ENCODE results near the gene INPP5A. TPM values are rescaled to one million over a fixed set of nuclear protein-coding genes. Genes with fewer than 3 reads are reported as not detected.

INPP5A gene
- total and polyA plus RNA-seq, 9 of the 15 experiments (the other 6 are each of a cell fraction or from before 2014, with no cell fraction given): 0.66 to 11.6 (median 7.7) TPM

DNA sequence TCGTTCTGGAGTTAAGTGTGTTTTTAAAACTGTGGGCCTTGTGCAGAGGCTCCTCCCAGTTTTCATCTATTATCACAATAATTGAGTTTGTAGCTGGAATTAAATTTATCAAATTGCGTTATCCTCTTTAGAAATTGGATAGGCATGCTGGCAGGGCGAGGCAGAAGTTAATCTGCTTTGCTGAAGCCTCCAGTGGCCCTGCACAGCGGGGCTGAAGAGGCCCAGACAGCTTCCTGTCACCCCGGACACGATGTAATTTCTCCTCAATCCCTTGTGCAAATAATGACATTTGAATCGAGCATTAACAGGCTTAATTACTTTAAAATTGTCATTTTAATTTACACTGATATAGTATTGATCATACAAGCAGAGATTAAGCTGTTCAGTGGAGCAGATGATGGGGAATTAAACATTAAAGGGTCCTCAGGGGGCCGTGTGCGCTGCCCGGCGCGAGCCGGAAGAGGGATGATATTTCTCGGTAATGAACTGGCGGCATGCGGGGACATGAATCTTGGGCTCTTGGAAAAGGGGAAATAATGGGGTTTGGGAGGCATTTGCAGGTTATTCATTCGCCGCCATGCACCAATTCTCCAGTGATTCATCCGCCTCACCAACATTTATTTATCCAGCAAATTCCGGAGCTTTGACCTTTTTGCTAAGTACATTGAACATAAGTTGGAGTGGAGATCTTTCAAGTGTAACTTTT is 129.9 kb downstream of the INPP5A start (continued):
- TF ChIP-seq PBX2 (CRISPR knock-in tag; IDR thresholded peaks at IDR 0.05; ENCODE audit: low read depth) (no peak), PBX2 (tag; conservative IDR thresholded peaks at IDR 0.05; ENCODE audit: low read depth) (no peak), POLR2A (conservative IDR thresholded peaks at IDR 0.05) (no peak), CBX8 (IDR thresholded peaks at IDR 0.05; ENCODE audit: borderline replicate concordance, extremely low read depth, low read depth, low read length, poor library complexity, severe bottlenecking) (no peak)

GRCh38 chr10:132668048-132668394 is 130.4 kb downstream of the INPP5A start:
- FAIRE-seq (no peak), ATAC-seq (no peak), DNase-seq (ENCODE audit: extremely low read depth in 1 of 4, low spot score in 3 of 4) (no peak)
- no peak overlapping the region for H3K4me3 ChIP-seq
- in situ Hi-C loops (cut with MboI) (loop anchor here (25.0 kb wide), 1 partner anchor 444 kb away; no protein-coding TSS in a partner anchor), intact Hi-C loops (cut with micrococcal nuclease) (no loop called here)
- no peak overlapping the region for H3K27ac ChIP-seq (ENCODE audit: extremely low read depth, low read depth, low read length)
- H2AFZ ChIP-seq (ENCODE audit: low read depth, low read length): no peak overlapping the region
- H3K27me3 ChIP-seq (ENCODE audit: control insufficient read depth in 2 of 2, insufficient read depth in 2 of 2, low read length in 2 of 2): no peaks in the 10 kb centered on the region
- 51% methylated on average over 5 of the region's 5 CpGs for WGBS (ENCODE audit: insufficient coverage, low coverage, missing lambda C conversion rate)
- no peaks in the 10 kb centered on the region for H3K36me3 ChIP-seq (ENCODE audit: control insufficient read depth, insufficient read depth, low read length)
- no peak overlapping the region for H3K9ac ChIP-seq (ENCODE audit: insufficient read depth in 1 of 2, low read depth in 2 of 2, low read length in 2 of 2)
- no peak overlapping the region for H3K4me2 ChIP-seq (ENCODE audit: insufficient read depth, low read length)
- H3K9me3 ChIP-seq (replicated peaks; ENCODE audit: control insufficient read depth, insufficient read depth, low read depth, low read length): no peaks in the 10 kb centered on the region
- ChIA-PET POLR2A (interaction anchor here (0.5 to 1.2 kb wide), 3 partner anchors 12 to 865 kb away, joined by 3 to 4 read pairs (median 3); no protein-coding TSS in a partner anchor), CTCF (ENCODE audit: low intra/inter-chr PET ratio) (no interaction called here)
- H3K79me2 ChIP-seq (ENCODE audit: control insufficient read depth, insufficient read depth, low read length): no peaks in the 10 kb centered on the region
- H4K20me1 ChIP-seq (replicated peaks; ENCODE audit: control insufficient read depth, insufficient read depth, low read length): no peaks in the 10 kb centered on the region; the same call in 1 of the 2 replicates
- no peaks in the 10 kb centered on the region for H3K9me1 ChIP-seq (ENCODE audit: control insufficient read depth, insufficient read depth, low read length)
- no TSS peak for BruUV-seq (replicated peaks)
- peaks cover 2 to 19% of the 10 kb centered on the region in 2 experiments; a peak in 4 of 5 replicates for H3K4me1 ChIP-seq (replicated peaks in 1 of 2; ENCODE audit: control insufficient read depth in 2 of 2, insufficient read depth in 2 of 2, low read length in 2 of 2)
- TF ChIP-seq PATZ1 (CRISPR knock-in tag; IDR thresholded peaks at IDR 0.05; ENCODE audit: borderline replicate concordance) (no peak), NCOR1 (IDR thresholded peaks at IDR 0.05) (no peak), POLR3A (IDR thresholded peaks at IDR 0.05; ENCODE audit: borderline replicate concordance, extremely low read depth, insufficient read depth, insufficient read length) (no peak), RAD51 (IDR thresholded peaks at IDR 0.05; ENCODE audit: borderline replicate concordance, low read depth) (no peak), CSDE1 (IDR thresholded peaks at IDR 0.05) (no peak), PHB2 (IDR thresholded peaks at IDR 0.05; ENCODE audit: low read depth) (no peak), SRSF7 (optimal IDR thresholded peaks at IDR 0.05; ENCODE audit: low read depth, low read length) (no peak)
- TF ChIP-seq, protein P1, sequence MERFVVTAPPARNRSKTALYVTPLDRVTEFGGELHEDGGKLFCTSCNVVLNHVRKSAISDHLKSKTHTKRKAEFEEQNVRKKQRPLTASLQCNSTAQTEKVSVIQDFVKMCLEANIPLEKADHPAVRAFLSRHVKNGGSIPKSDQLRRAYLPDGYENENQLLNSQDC (CRISPR knock-in tag; IDR thresholded peaks at IDR 0.05): no peak
- TF ChIP-seq, protein P2, sequence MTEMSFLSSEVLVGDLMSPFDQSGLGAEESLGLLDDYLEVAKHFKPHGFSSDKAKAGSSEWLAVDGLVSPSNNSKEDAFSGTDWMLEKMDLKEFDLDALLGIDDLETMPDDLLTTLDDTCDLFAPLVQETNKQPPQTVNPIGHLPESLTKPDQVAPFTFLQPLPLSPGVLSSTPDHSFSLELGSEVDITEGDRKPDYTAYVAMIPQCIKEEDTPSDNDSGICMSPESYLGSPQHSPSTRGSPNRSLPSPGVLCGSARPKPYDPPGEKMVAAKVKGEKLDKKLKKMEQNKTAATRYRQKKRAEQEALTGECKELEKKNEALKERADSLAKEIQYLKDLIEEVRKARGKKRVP (CRISPR knock-in tag; IDR thresholded peaks at IDR 0.05): no peak

Measured in K562 (cell line).